SK-N-MC (cell line): ENCODE results near the gene MEI1.

Experiments
- EZH2 ChIP-seq: fragments of 200-600 bp; sonication (generic); IDR thresholded peaks from one replicate; pipeline ENCODE4 v1.6.1; 2017; ENCODE audit warnings: antibody characterized with exemption
- POLR2AphosphoS5 ChIP-seq: IDR thresholded peaks from 2 replicates; pipeline ENCODE4 v1.6.1; 2012; ENCODE audit warnings: mild to moderate bottlenecking, low read depth, low read length, borderline replicate concordance

- peak; percentile 92 for TF ChIP-seq POLR2AphosphoS5
- no peak for TF ChIP-seq EZH2
These were observed 10.7 kb upstream of the MEI1 start, which contains the start of gene SNU13 for GRCh38 chr22:41688365-41689211.
